ENCODE results near the gene MEF2B.

MEF2B gene

GRCh38 chr19:19193926-19194325, 23.9 kb upstream of the MEF2B start:
- in situ Hi-C loops (cut with MboI; ENCODE audit: low sequenced_read_pairs), result no loop called here

DNA sequence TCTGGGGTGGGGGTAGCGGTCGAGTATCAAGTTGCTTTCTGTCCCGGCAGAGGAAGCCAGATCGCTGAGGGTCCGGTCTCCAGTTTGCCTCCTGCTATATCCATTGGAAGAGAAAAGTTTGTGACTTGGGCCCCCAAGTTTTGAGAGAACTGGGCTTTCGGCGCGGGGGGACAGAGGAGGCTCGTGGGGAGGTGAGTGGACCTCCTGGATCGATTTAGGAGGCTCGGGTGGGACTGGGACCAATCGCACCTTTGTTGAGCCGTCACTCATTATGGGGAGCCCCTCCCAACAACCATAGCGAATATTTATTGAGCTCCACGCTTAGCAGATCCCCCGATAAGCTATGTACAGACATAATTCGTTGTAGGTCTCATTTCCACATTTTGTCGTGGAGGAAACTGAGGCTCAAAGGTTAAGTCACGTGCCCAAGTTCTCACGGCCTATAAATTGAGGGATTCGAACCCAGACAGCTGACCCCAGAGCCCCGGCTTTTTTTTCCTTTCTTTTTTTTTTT, 22.9 kb upstream of the MEF2B start:
- in situ Hi-C loops (cut with MboI; ENCODE audit: low sequenced_read_pairs), result no loop called here

DNA sequence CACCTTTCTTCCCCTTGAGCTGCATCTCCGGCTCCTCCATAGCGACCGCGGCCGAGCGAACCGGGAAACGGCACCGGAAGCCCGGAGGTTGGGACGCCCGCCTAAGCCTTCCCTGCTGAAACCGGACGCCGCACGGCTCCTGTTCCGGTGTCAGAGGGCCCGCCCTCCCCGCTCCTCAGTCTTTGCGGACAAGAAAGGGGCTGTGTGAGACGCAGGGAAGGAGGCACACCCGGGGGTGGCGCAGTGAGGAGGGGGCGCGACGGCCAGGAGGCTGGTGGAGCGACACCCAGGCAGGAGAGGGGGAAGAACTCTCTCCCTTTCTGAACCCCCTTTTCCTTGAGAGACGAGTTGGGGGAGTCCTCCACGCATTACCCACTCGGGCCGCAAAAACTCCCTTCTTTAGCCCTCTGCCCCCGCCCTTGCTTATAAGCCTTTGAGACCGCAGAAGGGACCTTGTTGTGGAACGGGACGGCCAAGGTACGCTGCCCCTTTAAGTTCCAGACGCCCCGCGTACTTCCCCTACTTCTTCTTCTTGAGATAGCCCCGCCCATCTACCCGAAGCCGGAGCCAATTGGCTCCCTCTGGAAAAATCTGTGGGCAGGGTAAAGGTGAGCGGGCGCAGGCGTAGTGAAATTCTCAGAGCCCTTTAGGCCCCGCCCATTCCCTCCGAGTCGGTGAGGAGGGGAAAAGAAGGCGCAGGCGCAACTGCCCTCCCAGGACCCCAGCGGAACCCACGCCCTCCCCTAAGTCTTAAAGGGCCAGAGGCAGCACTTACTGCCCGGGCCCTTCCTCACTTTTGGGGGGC, 22.2 kb upstream of the MEF2B start, which contains the start of the genes BORCS8 and RFXANK:
Gene BORCS8 (minus strand): TSS at position 75 of the 805 bp plus-strand sequence. CDS start 35 bp downstream, at position 40.
Gene RFXANK (plus strand): TSS at position 181 of the 805 bp plus-strand sequence. CDS start 1,689 bp downstream, outside the sequence.
- in situ Hi-C loops (cut with MboI; ENCODE audit: low sequenced_read_pairs), result no loop called here

GRCh38 chr19:19191768-19192077, 21.7 kb upstream of the MEF2B start:
- in situ Hi-C loops (cut with MboI; ENCODE audit: low sequenced_read_pairs), result no loop called here

- in situ Hi-C loops (cut with MboI; ENCODE audit: low sequenced_read_pairs), result no loop called here
Observed at GRCh38 chr19:19186742-19187141, 16.7 kb upstream of the MEF2B start.

DNA sequence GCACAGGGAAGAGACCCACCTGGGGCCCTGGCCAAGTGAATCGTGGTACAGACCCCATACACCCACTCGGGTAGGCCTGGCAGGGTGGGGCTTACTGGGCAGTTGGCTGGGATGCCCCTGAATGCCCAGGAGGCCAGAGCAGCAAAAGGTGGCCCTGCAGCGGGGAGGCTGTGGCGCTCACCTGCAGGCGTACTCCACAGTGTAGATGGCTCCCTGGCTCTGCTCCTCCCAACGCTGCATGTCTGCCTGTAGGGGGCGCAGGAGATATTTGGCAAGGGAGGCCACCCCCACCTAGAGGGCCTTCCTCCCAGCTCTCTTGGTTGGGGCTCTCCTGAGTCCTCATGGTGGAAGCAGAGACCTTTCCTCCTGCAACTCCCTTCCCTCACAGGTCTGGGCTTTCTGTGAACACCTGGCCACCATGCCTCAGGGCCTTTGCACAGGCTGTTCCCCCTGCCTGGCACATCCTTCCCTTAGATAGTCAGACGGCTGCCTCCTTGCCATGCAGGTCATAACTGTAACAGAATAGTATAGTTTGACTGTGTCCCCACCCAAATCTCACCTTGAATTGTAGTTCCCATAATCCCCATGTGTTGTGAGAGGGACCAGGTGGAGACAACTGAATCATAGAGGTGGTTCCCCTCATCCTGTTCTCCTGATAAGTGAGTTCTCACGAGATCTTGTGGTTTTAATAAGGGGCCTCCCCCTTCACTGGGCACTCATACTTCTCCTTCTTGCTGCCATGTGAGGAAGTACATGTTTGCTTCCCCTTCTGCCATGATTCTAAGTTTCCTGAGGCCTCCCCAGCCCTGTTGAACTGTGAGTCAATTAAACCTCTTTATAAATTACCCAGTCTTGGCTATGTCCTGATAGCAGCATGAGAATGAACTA, 16.0 kb upstream of the MEF2B start:
- in situ Hi-C loops (cut with MboI; ENCODE audit: low sequenced_read_pairs), result no loop called here

DNA sequence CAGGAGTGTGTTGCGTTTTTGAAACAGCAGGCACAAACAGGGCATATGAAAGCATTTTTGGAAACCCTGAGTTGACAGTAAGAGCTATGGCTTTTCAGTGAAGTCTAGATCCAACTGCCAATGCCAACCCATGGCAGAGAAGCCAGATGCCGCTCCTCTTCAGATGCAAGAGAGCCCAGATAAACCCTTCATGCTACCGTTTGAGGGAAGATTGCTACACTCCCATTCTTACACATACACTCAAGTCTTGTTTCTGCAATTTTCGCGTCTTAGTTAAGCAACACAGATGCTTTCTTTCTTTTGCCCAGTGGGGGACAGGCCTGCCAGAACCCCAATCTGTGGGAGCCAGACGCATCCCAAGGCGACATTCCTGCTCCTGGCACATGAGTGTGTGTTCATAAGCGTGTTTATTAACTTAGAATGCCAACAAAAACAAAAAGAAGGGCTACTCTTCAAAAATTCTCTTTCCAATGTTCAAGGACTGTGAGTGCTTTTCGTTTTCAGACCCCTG, 11.5 kb upstream of the MEF2B start:
- in situ Hi-C loops (cut with MboI; ENCODE audit: low sequenced_read_pairs), result no loop called here

DNA sequence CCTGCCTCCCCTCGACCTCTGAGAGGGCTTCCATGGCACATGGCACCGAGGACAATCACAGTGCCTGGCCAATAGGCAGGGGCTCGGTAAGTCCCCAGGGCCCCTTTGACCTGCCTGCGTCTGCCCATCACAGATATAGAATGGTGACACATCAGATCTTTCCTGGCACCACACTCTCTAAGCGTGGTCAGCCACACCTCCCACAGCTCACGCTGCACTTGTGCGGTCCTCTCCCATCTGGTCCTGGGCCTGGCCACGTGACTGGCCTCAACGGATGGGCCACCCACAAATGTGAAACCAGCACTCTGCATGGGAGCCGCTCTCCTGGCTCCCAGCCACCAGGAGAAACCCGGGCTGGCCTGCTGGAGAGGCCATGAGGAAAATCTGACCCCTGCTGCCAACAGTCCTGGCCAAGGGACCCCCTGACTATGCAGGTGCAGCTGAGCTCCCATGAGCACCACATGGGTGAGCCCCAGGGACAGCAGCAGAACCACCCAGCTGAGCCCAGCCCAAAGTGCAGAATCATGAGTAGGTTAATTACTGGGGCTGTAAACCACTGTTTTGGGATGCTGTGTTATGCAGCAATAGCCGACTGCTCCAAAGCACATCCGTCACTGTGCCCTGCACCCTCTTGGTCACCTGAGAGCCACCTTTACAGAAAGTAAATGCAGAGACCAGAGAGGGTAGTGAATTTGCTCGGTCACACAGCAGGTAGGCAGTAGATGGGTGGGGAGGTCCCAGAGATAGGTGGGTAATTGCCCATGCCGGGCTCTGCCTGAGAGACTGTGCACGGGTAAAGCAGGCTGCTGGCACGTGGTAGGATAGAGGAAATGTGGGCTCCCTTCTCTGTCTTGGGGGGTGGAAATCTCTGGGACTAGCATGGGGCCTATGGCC, 9.7 kb upstream of the MEF2B start:
- in situ Hi-C loops (cut with MboI; ENCODE audit: low sequenced_read_pairs), result no loop called here

DNA sequence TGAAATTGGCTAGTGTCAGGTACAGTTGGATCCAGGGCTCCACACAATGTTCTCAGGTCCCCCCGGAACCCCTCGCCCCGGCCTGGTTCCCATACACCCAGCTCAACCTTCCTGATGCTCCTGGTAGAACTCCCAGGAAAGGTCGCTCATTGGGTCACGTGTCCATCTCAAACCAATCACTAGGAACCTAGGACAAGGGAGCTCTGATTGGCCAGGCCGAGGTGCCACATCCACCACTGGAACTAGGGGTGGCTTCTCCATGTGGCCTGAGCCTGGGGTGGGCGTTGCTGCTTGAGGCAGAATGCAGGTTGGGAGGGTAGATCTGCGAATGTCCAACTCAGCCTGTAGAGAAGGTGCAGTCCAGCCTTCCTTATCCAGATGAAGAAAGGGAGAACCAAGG, 6.9 kb upstream of the MEF2B start:
- in situ Hi-C loops (cut with MboI; ENCODE audit: low sequenced_read_pairs), result no loop called here

DNA sequence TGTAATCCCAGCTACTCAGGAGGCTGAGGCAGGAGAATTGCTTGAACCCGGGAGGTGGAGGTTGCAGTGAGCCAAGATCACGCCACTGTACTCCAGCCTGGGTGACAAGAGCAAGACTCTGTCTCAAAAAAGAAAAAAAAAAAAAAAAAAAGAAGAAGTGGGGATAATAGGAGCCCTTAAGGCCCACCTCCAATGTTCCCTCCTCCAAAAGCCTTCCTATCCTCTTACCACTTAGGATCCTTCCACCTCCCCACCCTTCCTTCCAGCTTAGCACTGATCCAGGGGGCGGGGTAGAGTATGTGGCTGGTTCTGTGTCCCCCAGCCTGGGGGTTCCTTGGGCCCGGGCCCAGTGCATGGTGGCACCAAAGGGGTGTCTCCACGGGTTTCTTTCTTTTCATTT, 3.2 kb upstream of the MEF2B start:
- in situ Hi-C loops (cut with MboI; ENCODE audit: low sequenced_read_pairs), result loop anchor here (25.0 kb wide), 1 partner anchor 314 kb away; no protein-coding TSS in a partner anchor

GRCh38 chr19:19171821-19172532, 1.9 kb upstream of the MEF2B start:
- in situ Hi-C loops (cut with MboI; ENCODE audit: low sequenced_read_pairs), result loop anchor here (25.0 kb wide), 1 partner anchor 315 kb away; no protein-coding TSS in a partner anchor

- in situ Hi-C loops (cut with MboI; ENCODE audit: low sequenced_read_pairs), result loop anchor here (25.0 kb wide), 1 partner anchor 316 kb away; no protein-coding TSS in a partner anchor
Observed at GRCh38 chr19:19170873-19171672, 1.0 kb upstream of the MEF2B start.

- in situ Hi-C loops (cut with MboI; ENCODE audit: low sequenced_read_pairs), result loop anchor here (25.0 kb wide), 1 partner anchor 318 kb away; no protein-coding TSS in a partner anchor
Observed at GRCh38 chr19:19169236-19170052, 619 bp downstream of the MEF2B start.

GRCh38 chr19:19167612-19168011, 2.5 kb downstream of the MEF2B start:
- in situ Hi-C loops (cut with MboI; ENCODE audit: low sequenced_read_pairs), result loop anchor here (25.0 kb wide), 1 partner anchor 320 kb away; no protein-coding TSS in a partner anchor

- in situ Hi-C loops (cut with MboI; ENCODE audit: low sequenced_read_pairs), result loop anchor here (25.0 kb wide), 1 partner anchor 322 kb away; no protein-coding TSS in a partner anchor
Observed at GRCh38 chr19:19165396-19165795, 4.7 kb downstream of the MEF2B start.

GRCh38 chr19:19162495-19162894, 7.6 kb downstream of the MEF2B start:
- in situ Hi-C loops (cut with MboI; ENCODE audit: low sequenced_read_pairs), result loop anchor here (25.0 kb wide), 1 partner anchor 325 kb away; no protein-coding TSS in a partner anchor

GRCh38 chr19:19160461-19161035, 9.5 kb downstream of the MEF2B start:
- in situ Hi-C loops (cut with MboI; ENCODE audit: low sequenced_read_pairs), result loop anchor here (25.0 kb wide), 1 partner anchor 327 kb away; no protein-coding TSS in a partner anchor
